AG04450 (cell line): Measurements from ENCODE around the gene TMEM120A. TPM values are rescaled to one million over a fixed set of nuclear protein-coding genes. Genes with fewer than 3 reads are reported as not detected.

Experiments used
- CTCF ChIA-PET: fragments of 300-600, 350-600 bp; formaldehyde crosslinking; extraction: SDS; loops from one replicate; lab custom pipeline; 2022; ENCODE audit warnings: antibody characterized with exemption, inconsistent platforms; lab: Charles Lee
- POLR2A ChIA-PET: fragments of 350-600 bp; formaldehyde crosslinking; extraction: SDS; loops from one replicate; lab custom pipeline; 2021; ENCODE audit warnings: antibody characterized with exemption, inconsistent platforms; lab: Yijun Ruan, JAX
- DNase-seq: peaks from one replicate; pipeline ENCODE4 v3.0.0-alpha.2; 2011; ENCODE audit warnings: low read depth, low spot score
- H3K27ac ChIP-seq: one replicate; pipeline ENCODE4 v1.5.1; 2012; ENCODE audit warnings: low read depth, low read length, control low read depth
- H3K27me3 ChIP-seq: one replicate; pipeline ENCODE4 v1.6.0; 2012; ENCODE audit warnings: low read length; ENCODE audit not compliant: control insufficient read depth, insufficient read depth
- H3K4me3 ChIP-seq: 2 replicates; pipeline ENCODE4 v1.5.1; 2011; ENCODE audit warnings: mild to moderate bottlenecking, low read depth, low read length, control low read depth
- H3K9me3 ChIP-seq: 2 replicates; pipeline ENCODE4 v1.5.1; 2012; ENCODE audit warnings: low read length; ENCODE audit not compliant: control insufficient read depth, insufficient read depth
- CTCF ChIP-seq: IDR thresholded peaks from 2 replicates; pipeline ENCODE4 v1.5.1; 2011; ENCODE audit warnings: low read depth, low read length, control low read depth, inconsistent platforms
- polyA plus RNA-seq: library from polyadenylated mRNA; depleted of rRNA; stranded (reverse); fragments of >200 nt; gene quantifications from 2 replicates; pipeline ENCODE4 v1.2.3, GENCODE V29; 2011

TMEM120A gene
- polyA plus RNA-seq, 1 experiment = 46.3 TPM

GRCh38 chr7:76002822-76003221 is 8.4 kb upstream of the TMEM120A start:
- no peak for TF ChIP-seq CTCF
- CTCF ChIA-PET = no interaction called here
- no peaks in the 10 kb centered on the region for H3K27me3 ChIP-seq
- H3K27ac ChIP-seq = no peak overlapping the region
- POLR2A ChIA-PET = no interaction called here
- DNase-seq = no peak
- no peak overlapping the region for H3K4me3 ChIP-seq
- H3K9me3 ChIP-seq = no peaks in the 10 kb centered on the region; the same call in 1 of the 2 replicates

GRCh38 chr7:76002139-76002538 is 7.7 kb upstream of the TMEM120A start:
- Histone ChIP-seq H3K27me3 (no peaks in the 10 kb centered on the region), H3K27ac (no peak overlapping the region), H3K4me3 (no peak overlapping the region), H3K9me3 (no peaks in the 10 kb centered on the region; the same call in 1 of the 2 replicates)
- no peak for TF ChIP-seq CTCF
- POLR2A ChIA-PET = no interaction called here
- CTCF ChIA-PET = no interaction called here
- no peak for DNase-seq

GRCh38 chr7:76000566-76000965 is 6.2 kb upstream of the TMEM120A start:
- ChIA-PET POLR2A (no interaction called here), CTCF (no interaction called here)
- Histone ChIP-seq H3K27ac (no peak overlapping the region), H3K4me3 (no peak overlapping the region), H3K27me3 (no peaks in the 10 kb centered on the region), H3K9me3 (no peaks in the 10 kb centered on the region; the same call in 1 of the 2 replicates)
- no peak for TF ChIP-seq CTCF
- DNase-seq = no peak

- no peak for TF ChIP-seq CTCF
- H3K4me3 ChIP-seq = no peak overlapping the region
- H3K27me3 ChIP-seq = no peaks in the 10 kb centered on the region
- DNase-seq = no peak
- no peaks in the 10 kb centered on the region; the same call in 1 of the 2 replicates for H3K9me3 ChIP-seq
- no peak overlapping the region for H3K27ac ChIP-seq
- ChIA-PET POLR2A (no interaction called here), CTCF (no interaction called here)
Observed at GRCh38 chr7:75998038-75998437, 3.6 kb upstream of the TMEM120A start.

GRCh38 chr7:75996476-75996875 is 2.1 kb upstream of the TMEM120A start:
- Histone ChIP-seq H3K9me3 (no peaks in the 10 kb centered on the region; the same call in 1 of the 2 replicates), H3K4me3 (no peak overlapping the region), H3K27ac (no peak overlapping the region), H3K27me3 (no peaks in the 10 kb centered on the region)
- ChIA-PET CTCF (no interaction called here), POLR2A (interaction anchor here (0.6 kb wide), 1 partner anchor 1882 kb away, joined by 4 read pairs; no protein-coding TSS in a partner anchor)
- TF ChIP-seq CTCF = no peak
- DNase-seq = no peak
